Gastrocnemius medialis (tissue), 4 donors: ENCODE results near the gene KRTAP12-4.

Experiments
- CTCF ChIP-seq, 5 experiments: fragments of 450-650 bp in 3 of 5; fragments of 200-600 bp in 2 of 5; sonication (generic) in 2 of 5; IDR thresholded peaks in 4 of 5; conservative IDR thresholded peaks in 1 of 5; 1 replicate in 4 of 5; 2 replicates in 1 of 5; pipeline ENCODE4 v1.5.1; 2016 to 2019; ENCODE audit warnings: antibody characterized with exemption in 5 of 5, mild to moderate bottlenecking in 3 of 5, moderate library complexity in 3 of 5
- POLR2A ChIP-seq, 2 donors: fragments of 450-650 bp; IDR thresholded peaks; one replicate each; pipeline ENCODE4 v1.6.1; 2017; ENCODE audit warnings: antibody characterized with exemption in 2 of 2, mild to moderate bottlenecking in 2 of 2, moderate library complexity in 2 of 2

GRCh38 chr21:44694776-44695175 lies 40.3 kb upstream of the KRTAP12-4 start:
- no peak for TF ChIP-seq CTCF (IDR thresholded peaks at IDR 0.05 in 4 of 5, conservative IDR thresholded peaks at IDR 0.05 in 1 of 5)
- TF ChIP-seq POLR2A (IDR thresholded peaks at IDR 0.05), result no peak
